Islet precursor cell (in vitro differentiated cells): Measurements from ENCODE around the gene NID1.

Experiments used
- DNase-seq: peaks from one replicate; pipeline ENCODE4 v3.0.0-alpha.2; 2018

Gene NID1

DNA sequence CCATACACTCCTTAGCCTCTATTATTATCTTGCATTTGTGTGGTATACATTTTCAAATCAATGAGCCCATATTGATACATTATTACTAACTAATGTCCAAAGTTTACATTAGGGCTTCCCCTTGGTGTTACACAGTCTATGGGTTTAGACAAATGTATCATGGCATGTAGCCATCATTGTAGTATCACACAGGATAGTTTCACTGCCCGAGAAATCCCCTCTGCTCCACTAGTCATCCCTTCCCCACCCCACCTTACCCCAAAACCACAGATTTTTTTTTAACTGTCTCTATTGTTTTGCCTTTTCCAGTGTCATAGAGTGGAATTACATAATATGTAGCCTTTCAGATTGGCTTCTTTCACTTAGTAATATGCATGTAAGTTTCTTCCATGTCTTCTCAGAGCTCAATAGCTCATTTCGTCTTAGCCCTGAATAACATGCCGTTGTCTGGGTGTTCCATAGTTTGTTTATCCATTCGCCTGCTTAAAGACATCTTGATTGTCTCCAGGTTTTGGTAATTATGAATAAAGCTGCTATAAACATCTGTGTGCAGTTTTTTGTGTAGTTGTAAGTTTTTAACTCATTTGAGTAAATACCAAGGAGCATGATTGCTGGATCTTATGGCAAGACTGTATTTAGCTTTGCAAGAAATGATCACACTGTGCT lies 111.8 kb downstream of the NID1 start:
- DNase-seq, result no peak

DNA sequence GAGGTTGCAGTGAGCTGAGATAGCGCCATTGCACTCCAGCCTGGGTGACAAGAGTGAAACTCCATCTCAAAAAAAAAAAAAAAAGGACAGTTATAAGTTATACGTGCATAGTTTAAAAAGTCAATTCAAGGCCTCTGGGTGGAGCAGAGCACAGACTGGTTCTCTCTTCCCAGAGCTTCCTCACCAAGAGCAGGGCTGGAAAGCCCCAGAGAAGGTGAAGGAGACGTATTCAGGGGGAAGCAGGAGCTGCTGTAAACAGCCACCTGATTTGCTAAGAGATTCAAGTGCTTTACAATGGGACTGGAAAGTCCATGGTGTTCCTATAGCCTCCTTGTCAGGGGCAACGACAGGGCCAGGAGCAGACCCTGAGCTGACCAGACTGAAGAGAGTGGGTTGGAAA lies 113.2 kb downstream of the NID1 start:
- DNase-seq, result no peak

DNA sequence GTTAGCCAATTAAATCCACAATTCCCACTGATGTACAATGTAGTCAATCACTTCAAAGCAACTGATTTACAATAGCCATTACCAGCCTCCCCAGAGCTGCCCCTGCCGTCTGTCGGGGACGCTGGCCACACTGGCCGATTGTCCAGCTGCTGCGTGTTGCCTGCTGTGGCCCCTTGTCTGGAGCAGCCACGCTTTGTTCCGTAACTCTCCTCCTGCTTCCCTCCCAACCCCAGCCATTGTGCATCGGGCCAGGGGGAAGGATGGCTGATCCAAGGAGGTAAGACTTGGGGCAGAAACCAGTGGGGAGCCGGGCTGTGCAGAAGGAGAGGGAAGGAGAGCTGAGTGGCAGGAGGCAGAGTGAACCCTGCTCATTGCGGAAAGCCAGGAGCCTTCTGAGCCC lies 114.6 kb downstream of the NID1 start:
- no peak for DNase-seq

- DNase-seq, result no peak
These were observed 116.0 kb downstream of the NID1 start for GRCh38 chr1:235948774-235949427.

- no peak for DNase-seq
These were observed 116.9 kb downstream of the NID1 start for GRCh38 chr1:235947989-235948388.

DNA sequence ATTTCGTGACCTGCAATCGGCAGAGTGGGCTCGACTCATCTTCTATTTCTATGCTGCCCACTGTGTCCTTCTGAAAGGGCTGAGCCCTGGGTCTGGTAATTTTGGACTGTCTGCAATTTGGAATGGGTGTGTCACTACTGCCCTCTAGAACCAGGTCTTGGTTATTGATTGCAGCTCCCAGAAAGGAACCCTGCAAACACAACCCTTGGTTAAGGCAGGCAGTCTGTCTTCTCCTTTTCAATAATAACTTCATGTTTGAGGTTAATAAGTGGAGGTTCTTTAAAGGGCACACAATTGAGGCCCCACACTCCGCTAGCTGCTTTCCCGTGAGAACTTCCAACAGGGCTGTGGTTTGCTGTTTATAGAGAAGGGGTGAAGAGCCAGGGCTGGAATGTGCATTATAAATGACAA lies 118.3 kb downstream of the NID1 start:
- DNase-seq, result no peak

DNA sequence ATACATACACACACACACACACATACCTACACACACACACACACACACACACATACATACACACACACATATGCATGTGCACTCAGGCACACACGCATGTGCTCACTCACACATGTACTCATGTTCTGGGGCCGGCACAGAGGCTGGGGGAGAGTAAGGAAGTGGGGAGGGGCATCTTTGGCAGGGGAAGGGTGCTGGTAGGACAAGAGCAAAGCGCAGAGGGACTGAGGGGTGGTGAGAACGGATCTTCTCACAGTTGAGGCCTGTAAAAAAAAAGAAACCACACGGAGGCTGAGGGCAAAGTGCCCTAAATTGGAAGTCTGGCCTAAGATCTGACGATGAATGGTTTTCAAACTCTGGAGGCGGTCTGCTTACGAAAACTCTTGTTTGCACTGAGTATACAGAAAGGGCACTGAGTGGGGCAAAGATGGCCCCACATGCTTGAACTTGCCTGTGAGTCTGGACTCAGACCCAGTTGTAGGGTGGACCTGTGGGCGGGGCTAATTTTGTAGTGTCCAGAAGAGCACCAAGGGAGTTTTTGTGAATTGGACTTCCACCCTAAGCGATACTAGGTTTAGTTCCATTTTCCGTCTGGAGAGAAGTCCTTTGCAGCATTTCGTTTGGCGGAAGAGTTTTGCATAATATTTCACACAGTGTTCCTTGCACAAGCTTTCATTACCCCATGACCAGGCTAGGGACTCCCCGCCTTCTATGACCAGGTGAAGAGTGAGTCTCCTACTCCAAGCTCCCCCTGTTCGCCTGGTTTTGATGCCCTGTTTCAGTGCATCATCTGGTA lies 118.9 kb downstream of the NID1 start:
- no peak for DNase-seq

GRCh38 chr1:235943581-235944114 lies 121.2 kb downstream of the NID1 start:
- DNase-seq, result no peak

DNA sequence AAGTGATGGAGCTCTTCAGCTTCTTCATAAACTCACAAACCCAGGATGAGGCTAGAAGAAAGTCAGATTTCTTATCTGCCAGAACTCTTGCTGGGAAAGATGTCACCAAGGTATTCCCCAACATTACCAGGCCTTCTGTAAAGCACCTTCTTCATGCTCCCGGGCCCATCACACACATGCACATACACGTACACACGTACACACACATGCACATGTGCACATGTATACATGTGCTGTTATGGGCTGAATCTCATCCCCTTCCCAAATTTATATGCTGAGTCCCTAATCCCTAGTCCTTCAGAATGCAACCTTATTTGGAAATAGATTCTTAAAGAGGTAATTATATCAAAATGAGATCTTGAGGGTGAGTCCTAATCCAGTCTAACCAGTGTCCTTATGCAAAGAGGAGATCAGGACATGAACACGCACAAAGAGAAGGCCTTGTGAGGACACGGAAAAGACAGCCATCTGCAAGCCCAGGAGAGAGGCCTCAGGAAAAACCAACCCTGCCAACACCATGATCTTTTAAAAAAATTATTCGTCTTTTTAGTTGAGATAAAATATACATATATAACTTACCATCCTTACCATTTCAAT lies 121.8 kb downstream of the NID1 start:
- DNase-seq, result no peak

GRCh38 chr1:235942625-235942934 lies 122.3 kb downstream of the NID1 start:
- no peak for DNase-seq

DNA sequence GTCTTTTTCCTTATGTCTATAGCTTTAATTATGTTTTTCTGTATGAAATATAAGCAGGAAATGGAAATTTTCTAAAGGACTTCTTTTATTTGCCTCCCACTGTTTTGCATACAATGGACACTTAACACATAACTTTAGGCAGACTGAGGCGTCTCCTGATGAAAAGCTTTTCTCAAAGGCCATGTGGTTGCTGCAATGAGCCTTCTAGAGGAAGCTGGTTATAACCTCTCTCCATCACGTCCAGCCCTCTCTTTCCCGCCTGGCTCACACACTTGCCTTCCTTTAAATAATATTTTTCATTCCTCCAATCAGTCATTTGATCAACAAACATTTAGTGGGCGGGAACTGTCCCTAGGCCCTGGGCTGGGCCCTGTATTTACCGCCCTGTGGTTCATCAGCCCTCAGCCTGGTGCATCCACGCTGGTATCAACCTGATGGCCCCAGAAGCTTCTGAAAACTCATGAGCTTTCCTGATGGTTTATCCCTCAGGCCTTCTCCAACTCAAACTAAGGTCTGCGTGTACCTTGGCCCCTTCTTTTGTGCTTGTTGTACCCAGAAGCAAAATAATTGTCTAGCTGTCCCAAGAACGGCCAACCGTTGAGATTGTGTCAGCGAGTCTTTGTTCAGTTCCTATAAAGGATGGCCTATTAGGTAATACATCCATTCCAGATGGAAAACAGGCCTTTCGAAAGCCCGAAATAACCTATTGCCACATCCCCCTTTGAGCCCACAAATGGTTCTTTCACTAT lies 122.8 kb downstream of the NID1 start:
- DNase-seq, result no peak

DNA sequence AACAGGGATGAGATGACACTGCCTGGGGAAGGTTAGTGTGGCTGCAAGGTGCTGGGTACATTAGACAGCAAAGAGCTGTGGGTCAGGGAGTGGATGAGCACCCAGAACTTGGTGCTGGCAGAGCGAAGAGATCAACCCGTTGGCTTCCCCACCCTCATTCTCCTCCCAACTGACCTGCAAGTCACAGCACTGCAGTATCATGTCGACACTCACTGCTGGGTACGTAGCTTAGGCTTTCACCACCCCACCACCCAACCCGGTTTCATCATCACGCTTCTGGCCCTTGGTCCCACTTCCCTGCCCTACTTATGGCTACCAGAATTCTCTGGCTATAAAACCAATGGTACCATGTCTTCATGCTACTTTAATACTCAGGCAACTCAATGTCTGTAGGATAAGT lies 124.6 kb downstream of the NID1 start:
- no peak for DNase-seq

DNA sequence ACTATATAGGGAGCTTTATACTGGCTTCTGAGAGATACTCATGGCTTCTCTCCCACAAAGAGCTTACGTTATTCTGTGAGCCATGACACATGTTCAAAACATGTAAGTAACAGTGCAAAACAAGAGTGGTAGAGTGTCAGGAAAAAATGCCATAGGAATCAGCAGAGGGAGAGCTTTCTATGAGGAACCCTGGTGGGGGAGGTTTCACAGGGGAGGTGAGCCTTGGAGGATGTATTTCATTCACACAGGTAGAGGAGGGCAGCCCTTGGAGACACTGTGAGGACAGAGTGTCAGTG lies 125.5 kb downstream of the NID1 start:
- no peak for DNase-seq

DNA sequence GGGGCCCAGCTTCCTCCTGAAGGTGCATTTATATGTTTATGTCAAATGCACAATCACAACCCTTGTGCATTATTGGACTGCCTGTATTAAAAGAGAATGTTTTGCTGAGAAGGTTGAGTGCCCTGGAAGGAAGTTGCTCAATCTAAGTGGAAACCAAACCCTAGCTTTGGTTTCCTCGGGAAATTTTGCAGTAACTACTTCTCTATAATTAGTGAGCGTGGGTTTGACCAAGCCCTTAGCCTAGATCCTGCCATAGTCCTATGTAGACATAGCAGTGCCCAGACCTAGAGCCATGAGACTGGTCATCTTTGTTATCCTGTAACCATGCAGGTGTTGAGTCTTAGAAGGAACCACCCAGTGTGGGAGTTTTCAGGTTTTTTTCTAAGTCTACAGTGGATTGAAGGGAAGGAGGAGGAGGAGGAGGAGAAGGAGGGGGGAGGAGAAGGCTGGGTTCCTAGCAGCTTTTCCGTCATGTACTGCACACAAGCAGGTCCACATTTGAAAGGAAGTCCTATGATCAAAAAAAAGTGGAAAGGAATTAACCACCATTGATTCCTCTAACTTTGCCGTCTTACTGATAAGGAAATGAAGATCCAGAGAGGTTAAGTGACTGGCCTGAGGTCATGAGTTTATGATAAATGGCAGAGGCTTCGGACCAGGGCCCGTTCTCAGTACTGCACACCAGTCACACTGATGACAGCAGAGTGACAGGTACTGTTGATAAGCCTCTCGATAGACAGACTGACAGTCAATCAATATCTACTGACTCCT lies 126.0 kb downstream of the NID1 start:
- no peak for DNase-seq

GRCh38 chr1:235937123-235937522 lies 127.8 kb downstream of the NID1 start:
- no peak for DNase-seq

DNA sequence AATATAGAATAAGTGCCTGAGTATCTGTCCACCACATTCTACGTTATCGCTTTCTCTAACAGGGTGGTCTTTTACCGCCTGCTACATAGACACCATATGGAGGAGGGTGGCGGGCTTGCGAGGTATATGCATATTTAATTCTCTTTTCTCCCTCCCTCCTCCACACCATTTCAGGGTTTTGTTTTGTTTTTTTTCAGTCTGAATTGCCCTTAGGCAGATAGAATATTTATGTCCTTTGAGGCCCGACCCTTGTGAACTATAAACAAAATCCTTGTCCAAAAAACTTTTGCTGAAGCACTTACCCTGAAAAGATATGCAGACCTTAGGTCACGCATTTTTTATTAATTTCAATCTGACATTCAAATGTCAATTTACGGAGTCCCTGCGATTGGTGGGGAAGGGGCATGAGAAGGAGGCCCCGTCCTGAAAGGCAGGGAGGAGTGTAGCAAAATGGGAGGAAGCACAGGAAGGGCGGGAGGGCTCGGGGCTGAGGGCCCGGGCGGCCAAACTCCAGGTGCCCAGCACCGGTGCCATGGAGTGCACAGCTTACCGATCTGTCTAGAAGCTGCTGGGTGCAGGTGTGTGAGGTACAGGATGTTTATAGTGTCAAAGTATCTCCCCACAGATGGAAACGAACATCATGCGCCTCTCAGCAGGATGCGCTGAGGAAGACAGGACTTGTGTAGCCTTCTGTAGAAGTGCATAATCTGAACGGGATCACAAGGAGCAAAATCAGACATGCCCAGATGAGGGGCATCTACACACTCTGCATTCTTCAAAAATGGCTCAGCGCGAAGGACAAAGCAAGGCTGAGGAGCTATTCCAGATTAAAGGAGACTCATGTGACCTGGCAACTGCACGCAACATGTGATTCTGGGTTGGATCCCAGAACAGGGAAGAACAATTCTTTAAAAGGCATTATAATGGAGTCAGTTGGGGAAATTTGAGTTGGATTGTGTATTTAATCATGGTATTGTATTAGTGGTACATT lies 129.4 kb downstream of the NID1 start:
- no peak for DNase-seq

- no peak for DNase-seq
These were observed 131.1 kb downstream of the NID1 start for GRCh38 chr1:235933766-235934116.

- no peak for DNase-seq
These were observed 131.7 kb downstream of the NID1 start for GRCh38 chr1:235933017-235933765.

DNA sequence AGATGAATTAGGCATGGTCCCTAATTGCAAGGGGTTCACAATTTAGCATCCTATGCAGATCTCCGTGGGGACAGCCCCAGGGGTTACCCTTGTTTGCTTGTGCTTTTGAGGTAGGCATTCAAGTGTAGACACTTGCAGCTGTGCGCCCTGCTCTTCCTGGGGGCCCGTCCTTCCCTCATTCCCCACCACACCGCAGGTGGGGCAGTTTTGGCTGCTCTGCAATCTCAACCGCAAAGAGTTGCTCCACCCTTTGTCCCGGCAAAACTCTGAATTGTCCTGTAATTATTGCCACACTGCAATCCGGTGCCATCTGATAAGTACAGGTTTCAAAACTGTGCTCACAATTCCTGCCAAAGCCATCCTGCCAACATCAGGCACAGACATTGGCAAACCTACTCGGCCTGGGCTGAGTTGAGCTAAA lies 132.8 kb downstream of the NID1 start:
- DNase-seq, result no peak

DNA sequence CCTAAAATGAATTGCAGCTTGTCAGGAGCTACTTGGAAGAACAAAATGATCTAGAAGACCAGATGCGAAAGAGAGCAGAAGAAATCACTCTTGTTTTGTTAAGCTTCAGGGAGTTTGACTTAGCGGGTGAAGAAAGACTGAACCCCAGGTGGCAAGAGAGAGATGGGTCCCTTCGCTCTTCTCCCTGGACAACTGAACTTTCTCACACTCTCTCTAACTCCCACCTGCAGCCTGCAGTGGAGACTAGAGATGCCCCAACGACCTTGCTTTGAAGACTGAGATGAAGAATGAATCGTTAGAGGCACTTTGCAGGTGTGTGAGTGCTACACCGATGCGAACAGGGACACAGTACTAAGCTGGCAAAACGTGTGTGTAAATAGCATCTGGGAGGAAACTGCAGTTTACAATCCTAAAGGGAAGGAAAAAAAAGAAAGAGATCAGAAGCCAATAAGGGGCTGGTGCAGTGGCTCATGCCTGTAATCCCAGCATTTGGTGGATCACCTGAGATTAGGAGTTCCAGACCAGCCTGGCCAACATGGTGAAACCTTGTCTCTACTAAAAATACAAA lies 133.6 kb downstream of the NID1 start:
- DNase-seq, result no peak
